GM12873 (cell line): ENCODE results near the gene RAPGEF2.

Experiments used
- CTCF ChIP-seq: IDR thresholded peaks from 2 replicates; pipeline ENCODE4 v1.5.1; 2012; ENCODE audit warnings: low read depth, mild to moderate bottlenecking, moderate library complexity, low read length, control low read depth; ENCODE audit not compliant: insufficient read depth; ENCODE audit errors: missing control alignments

The RAPGEF2 gene

GRCh38 chr4:159355466-159355865, 252.6 kb downstream of the RAPGEF2 start:
- no peak for TF ChIP-seq CTCF

- no peak for TF ChIP-seq CTCF
These were observed 254.5 kb downstream of the RAPGEF2 start for GRCh38 chr4:159357350-159357749.

DNA sequence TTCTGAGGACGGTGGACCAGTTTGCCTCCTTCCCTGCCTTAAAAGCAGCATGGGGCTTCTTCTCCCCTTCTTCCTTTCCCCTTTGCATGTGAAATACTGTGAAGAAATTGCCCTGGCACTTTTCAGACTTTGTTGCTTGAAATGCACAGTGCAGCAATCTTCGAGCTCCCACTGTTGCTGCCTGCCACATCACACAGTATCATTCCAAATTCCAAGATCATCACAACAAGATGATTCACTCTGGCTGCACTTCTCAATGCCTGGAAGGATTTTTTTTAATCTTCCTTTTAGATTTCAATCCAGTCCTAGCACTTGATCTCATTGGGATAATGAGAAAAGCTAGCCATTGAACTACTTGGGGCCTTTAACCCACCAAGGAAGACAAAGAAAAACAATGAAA, 255.3 kb downstream of the RAPGEF2 start:
- no peak for TF ChIP-seq CTCF

- TF ChIP-seq CTCF = no peak
These were observed 257.7 kb downstream of the RAPGEF2 start for GRCh38 chr4:159360549-159360948.

- TF ChIP-seq CTCF = no peak
These were observed 260.5 kb downstream of the RAPGEF2 start for GRCh38 chr4:159363361-159363760.

DNA sequence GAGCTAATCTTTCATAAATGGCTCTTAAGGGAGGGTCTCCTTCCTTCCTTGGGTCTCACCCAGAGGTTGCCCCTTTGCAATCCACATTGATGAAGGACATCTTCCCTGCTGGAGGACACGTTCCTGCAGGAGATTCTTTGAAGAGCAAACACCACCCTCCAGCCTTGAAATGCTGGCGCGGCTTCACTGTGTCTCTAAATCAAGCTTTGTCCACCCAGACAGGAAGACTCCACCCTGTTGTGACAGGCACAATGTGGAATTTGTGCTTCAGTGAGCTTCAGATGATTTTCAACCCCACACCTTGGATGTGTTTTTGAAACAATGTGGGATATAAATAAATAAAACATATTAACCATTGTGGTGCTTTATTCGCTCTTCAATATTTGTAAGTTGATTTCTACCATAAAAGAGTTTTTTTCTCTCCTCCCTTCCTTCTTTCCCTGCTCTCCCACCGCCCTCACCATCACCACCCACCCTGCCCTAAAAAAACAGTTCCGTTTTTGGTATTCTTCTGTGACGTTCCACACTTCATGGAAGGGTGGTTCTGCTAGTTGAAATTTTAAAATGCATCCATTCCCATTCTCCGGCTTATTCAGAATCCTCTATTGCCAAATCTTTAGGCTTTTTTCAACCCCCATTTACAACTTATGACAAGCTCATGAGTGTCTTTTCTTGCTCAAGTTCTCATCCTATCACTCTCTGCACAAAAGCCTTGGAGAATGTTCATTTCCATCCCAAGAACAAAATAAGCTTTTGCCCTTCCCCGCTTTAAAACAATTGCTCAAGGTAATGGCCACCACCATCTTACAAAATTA, 264.3 kb downstream of the RAPGEF2 start:
- no peak for TF ChIP-seq CTCF

DNA sequence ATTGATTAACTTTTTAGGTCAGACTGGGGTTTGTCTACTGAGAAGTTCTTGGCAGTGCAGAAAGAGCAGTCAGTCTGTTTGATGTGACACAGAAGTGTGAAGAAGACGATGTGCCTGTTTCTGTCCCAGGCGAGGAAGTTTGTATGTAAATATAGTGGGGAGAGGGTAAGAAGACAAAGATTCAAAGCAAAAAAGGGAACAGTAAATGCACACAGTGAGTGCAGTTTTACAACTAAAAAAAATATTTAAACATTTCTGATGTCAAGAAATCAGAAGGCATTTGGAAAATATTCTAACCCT, 264.9 kb downstream of the RAPGEF2 start:
- TF ChIP-seq CTCF = no peak
